Stimulated activated CD8-positive, alpha-beta memory T cell treated with anti-CD3 and anti-CD28 coated beads, Interleukin-4, amount 100 ng/mL, for 48 hours (primary cell): ENCODE results near the gene LPCAT1.
A peak's percentile ranks its signal among the peaks of the same experiment; 100 is the strongest.
"Not testable (repeated sequence)": the region's sequence is repeated elsewhere in the genome, so short reads cannot be mapped to it uniquely, and the experiment has no call there.

Experiments
- DNase-seq: peaks from one replicate; pipeline ENCODE4 v3.0.0-alpha.2; 2020

LPCAT1 gene

DNA sequence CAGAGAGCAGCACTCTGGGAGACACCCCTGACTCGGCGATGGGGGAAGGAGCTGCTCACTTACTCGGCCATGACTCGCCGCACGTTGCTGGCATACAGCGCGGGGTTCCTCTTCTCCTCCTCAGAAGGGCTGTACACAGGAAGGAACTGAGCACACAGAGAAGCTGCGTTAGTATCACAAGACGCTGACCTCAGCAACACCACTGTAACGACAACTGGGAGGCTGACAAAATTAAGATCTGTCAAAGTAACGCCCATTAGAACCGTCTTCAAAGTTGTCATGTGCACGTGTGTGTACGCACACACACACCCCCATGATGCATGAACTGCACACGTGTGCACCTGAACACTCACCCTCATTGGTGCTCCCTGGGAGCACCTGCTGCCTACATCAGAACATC lies 46.4 kb downstream of the LPCAT1 start:
- no peak for DNase-seq

DNA sequence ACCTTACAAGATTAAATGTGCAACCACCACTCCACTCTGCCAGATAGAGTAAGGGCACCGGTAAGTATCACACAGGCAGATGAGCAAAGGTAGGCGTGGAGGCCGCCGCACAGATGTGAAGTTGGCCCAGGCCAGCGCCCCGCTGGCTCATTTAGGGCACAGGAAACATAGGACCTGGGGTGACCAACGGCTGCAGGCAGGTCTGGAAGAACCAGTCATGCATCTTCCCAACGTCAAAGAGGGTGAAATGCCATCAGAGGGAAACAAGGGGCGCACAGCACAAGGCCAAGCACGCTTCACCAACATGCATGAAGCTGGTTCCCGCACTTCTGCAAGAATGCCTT lies 46.8 kb downstream of the LPCAT1 start:
- DNase-seq: no peak

- no peak for DNase-seq
Measured at GRCh38 chr5:1476181-1476966, 47.4 kb downstream of the LPCAT1 start.

DNA sequence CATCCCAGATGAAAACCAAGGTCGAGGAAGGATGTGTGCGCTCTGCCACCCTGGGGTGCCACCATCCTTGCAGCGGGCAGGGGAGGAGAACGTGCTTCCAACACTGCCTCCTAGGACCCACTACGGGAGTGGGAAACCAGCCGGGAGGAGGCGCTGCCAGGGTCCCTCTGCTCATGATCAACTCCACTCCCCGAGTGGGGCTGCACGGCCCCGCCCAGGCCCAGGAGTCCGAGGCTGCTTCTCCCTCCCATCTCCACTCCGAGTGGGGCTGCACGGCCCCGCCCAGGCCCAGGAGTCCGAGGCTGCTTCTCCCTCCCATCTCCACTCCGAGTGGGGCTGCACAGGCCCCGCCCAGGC lies 48.2 kb downstream of the LPCAT1 start:
- DNase-seq: not testable (repeated sequence)

GRCh38 chr5:1474866-1475543 lies 48.8 kb downstream of the LPCAT1 start:
- DNase-seq: no peak

DNA sequence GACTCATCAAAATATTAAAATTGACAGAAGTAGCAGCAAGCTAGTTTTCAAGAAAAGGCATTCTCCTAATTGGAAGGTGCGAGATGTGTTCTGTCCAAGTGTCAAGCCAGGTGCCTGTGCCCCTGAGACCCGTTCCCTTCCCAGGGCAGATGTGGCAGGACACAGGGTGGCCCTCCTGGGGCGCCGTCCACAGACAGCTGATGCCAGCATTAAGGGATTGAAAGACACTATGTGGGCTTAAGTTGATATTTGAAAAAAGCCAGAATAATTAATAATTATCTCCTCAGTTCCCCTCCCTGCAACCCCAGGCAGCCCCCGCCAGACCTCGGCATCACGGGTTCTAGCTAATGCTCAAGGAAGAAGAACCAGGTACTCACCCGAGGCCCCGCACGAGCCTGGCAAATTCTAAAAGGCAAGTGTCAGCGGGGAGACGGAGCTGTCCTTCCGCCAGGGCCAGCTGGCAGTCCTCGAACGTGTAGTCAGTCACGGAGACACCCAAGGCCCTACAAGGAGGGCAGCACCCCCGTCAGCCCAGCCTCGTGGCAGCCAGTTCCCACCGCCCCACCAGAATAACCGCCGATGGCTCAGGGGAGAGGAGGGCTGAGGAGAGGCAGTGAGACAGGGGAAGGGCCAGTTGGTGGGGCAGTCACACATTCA lies 49.4 kb downstream of the LPCAT1 start:
- no peak for DNase-seq

- DNase-seq: no peak
Measured at GRCh38 chr5:1473746-1474145, 50.0 kb downstream of the LPCAT1 start.

DNA sequence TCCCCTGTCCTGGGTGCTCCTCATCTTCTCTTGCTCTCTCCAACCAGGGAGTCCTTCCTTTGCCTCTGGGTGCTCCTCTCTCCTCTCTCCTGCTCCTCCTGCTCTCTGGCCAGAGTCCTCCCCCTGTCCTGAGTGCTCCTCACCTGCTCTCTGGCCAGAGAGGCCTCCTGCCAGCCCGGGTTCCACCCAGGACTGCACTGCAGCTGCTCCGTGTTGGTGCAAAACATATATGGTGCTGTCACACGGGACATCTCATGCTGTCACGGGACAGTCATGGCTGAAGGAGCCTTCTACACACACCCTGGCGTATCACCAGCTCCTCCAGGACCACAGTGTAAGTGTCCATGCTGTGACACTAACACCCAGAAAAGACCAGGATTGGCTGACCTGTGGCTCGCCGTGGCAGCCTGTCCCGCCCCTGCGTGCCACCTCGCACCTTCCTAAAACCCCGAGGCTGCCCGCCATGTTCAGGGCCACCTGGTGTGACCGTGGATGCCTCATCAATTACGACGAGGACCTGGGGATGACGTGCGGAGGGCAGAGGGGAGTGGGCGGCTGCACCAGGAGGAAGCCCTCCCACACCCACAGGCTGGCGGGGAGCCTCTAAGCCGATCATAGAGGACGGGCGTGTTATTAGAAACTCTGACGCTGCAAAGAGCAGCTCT lies 50.7 kb downstream of the LPCAT1 start:
- no peak for DNase-seq

GRCh38 chr5:1471997-1472963 lies 51.5 kb downstream of the LPCAT1 start:
- DNase-seq: no peak

- no peak for DNase-seq
Measured at GRCh38 chr5:1471240-1471853, 52.4 kb downstream of the LPCAT1 start.

DNA sequence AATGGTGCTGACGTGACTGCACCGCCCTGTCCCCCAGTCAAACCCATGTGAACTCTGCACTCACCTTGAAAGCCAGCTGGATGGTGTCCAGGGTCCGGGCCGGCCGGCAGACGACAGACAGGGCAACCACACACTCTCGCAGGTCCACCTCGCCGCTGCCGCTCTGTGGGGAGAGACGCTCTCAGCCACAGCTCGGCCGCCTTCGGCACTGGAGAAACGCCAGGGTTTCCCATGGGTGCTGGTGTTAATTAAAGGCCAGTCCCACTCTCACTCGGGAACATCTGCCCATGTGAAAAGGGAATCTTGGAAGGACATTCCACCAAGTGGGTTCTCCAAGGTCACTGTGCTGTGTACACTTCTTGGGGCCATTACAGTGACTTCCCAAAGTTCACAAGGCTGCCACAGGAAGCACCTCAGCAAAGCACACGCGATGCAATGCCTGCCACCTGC lies 53.0 kb downstream of the LPCAT1 start:
- DNase-seq: no peak

- no peak for DNase-seq
Measured at GRCh38 chr5:1468629-1469527, 54.9 kb downstream of the LPCAT1 start.

- DNase-seq: peak; percentile 53
Measured at GRCh38 chr5:1468247-1468612, 55.5 kb downstream of the LPCAT1 start.

DNA sequence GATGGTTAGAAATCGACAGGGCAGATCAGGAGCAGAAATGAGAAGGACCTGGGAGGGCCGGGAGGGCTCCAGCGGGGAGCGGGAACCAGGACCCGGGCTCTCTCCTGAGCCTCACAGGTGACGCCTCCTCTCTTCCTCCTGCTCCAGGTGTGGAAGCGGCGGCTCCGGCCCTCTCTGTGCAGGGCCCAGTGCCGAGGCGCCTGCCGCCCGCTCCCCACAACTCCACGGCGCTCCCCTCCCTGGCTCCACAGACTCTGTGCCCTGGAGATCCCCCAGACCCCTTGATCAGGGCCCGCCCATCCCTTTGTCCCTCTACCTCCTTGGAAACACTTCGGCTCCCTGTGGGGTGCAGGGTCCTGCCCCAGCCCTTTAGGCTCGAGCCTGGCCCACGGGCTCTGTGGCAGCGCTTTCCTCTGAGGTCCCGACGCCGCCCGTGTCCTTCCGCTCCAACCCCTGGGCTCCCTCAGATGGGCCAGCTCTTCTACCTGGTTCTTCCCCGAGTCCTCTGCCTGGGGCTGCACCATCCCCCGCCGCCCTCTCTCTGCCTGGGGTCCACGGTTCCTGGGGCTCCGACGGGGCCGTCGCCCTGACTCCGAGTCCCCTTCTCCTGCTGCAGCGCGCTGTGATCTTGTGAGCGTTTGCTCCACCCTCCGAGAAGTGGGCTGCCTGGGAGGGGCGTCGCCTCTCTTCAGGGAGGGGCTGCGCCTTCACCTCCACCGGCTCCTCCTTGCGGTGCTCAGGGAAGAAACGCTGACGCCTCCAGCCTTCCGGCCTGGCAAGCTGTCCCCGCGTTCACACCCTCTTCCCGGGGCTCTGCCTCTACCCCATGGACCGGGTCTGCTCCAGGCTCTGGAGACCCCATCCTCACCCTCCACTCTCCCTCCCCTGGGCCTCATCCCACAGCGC lies 56.2 kb downstream of the LPCAT1 start:
- DNase-seq: no peak

GRCh38 chr5:1466631-1467265 lies 57.0 kb downstream of the LPCAT1 start:
- no peak for DNase-seq

DNA sequence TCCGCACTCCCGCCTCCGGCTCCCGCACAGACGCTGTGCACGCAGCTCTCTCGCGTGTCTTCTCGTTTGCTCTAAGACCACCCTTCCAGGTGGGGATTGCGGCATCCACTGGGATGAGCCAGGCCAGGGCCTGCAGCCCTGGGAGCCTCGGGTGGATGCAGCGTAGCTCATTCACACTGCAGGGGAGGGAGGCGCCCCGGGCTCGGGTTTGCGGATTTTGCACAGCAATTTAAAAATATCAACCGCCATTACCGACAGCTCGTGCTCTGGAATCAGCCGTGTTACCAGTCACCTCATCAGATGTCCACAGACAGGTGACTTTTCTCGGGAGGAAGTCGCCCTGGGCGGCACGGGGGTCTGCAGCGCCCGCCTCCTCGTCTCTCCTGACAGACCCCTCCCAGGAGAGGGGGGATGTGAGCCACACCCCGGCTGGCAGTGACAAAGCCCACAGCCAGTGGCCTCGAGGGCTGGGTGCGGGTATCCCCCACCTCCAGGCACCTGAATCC lies 57.7 kb downstream of the LPCAT1 start:
- DNase-seq: no peak

DNA sequence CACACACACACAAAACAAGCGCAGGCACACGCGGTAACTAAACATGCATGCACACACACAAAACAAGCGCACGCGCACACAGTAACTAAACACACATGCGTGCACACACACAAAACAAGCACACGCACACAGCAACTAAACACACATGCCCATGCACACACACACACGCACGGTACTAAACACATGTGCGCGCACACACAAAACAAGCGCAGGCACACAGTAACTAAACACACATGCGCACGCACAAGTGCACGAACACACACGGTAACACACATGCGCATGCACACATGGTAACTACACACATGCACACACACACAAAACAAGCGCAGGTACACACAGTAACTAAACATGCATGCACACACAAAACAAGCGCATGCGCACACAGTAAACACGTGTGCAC lies 58.6 kb downstream of the LPCAT1 start:
- DNase-seq: no peak

- no peak for DNase-seq
Measured at GRCh38 chr5:1464511-1464910, 59.2 kb downstream of the LPCAT1 start.

- DNase-seq: no peak
Measured at GRCh38 chr5:1464096-1464446, 59.7 kb downstream of the LPCAT1 start.
